DMS114 treated with DMSO at 0.1 percent for 48 hours (cell line): Measurements from ENCODE around the gene TMPRSS5.

Source experiments
- DNase-seq: peaks from one replicate; lab custom pipeline; 2025; ENCODE audit not compliant: unreplicated experiment; lab: John Stamatoyannopoulos, UW

The TMPRSS5 gene

GRCh38 chr11:113670149-113670830, 35.8 kb downstream of the TMPRSS5 start:
- DNase-seq = no peak

DNA sequence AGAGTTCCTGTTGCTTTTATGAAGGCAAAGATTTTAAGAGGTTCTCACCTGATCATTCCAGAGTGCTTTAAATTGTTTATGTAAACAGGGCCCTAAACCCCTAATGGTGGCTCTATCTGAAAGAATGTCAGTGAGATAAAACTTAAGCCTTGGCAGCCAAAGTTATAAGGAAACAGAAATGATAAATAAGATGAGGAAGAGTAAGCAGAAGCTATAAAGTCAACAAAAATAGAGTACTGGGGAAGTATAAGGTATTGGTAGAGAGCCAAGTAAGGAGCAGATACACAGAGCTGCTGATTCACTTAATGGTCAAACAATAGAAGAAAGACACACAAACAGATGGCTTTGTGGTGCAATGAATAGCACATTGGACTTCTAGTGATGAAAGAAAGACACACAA, 37.9 kb downstream of the TMPRSS5 start:
- no peak for DNase-seq

DNA sequence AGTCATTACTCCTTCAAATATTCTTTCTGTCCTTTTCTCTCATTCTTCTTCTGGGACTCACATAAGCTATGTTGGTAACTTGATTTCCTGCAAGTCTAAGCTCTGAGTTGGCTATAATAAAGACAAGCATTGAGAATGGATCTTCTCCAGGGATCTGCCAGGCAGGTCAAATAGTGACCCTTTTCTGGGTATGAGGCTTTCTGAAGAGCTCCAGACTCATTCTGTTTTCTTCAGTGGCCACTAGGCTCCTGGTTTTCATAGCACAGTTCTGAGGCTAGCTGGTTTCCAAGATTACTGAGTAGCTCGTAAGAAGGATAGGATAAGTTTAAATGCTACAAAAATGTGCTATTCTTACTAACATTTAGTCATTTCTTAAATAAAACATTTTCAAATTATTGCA, 38.3 kb downstream of the TMPRSS5 start:
- DNase-seq = no peak

DNA sequence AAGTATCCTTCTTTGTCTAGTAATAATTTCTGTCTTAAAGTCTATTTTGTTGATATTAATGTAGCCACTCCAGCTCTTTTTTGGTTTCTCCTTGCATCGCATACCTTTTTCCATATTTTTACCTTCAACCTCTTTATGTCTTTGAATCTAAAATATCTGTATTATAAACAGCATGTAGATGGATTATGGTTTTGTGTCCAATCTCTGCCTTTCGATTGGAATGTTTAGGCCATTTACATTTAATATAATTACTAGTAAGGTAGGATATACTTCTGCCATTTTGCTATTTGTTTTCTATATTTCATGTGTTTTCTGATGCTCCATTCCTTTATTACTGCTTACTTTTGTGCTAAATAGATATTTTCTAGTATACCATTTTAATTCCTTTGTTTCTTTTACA, 39.5 kb downstream of the TMPRSS5 start:
- no peak for DNase-seq

- DNase-seq = no peak
Observed at GRCh38 chr11:113664981-113665710, 41.0 kb downstream of the TMPRSS5 start.

GRCh38 chr11:113664069-113664980, 41.8 kb downstream of the TMPRSS5 start:
- DNase-seq = no peak

GRCh38 chr11:113663567-113663966, 42.5 kb downstream of the TMPRSS5 start:
- no peak for DNase-seq

- no peak for DNase-seq
Observed at GRCh38 chr11:113655771-113656170, 50.3 kb downstream of the TMPRSS5 start.

- DNase-seq = no peak
Observed at GRCh38 chr11:113651023-113651422, 55.1 kb downstream of the TMPRSS5 start.

- no peak for DNase-seq
Observed at GRCh38 chr11:113649311-113649710, 56.8 kb downstream of the TMPRSS5 start.

GRCh38 chr11:113647856-113648255, 58.3 kb downstream of the TMPRSS5 start:
- DNase-seq = no peak

GRCh38 chr11:113647108-113647507, 59.0 kb downstream of the TMPRSS5 start:
- no peak for DNase-seq

- no peak for DNase-seq
Observed at GRCh38 chr11:113645593-113646349, 60.3 kb downstream of the TMPRSS5 start.

GRCh38 chr11:113644605-113645004, 61.5 kb downstream of the TMPRSS5 start:
- DNase-seq = no peak

DNA sequence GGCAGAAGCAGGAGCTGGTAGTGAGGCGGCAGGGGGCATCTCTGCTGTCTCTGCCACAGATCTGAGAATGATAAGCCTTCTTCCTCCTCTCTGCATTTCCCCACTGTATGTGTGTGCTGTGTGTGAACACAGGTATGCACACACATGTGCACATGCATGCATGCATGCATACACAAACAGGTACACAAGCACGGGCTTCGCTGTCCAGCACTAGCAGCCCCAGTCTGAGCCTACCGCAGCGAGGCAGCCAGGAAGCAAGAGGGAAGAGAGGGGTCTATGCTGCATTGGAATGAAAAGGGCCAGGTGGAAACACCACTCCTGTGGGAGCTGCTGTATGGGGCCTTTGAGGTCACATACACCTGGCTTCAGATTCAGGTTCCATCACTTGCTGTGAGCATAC, 62.4 kb downstream of the TMPRSS5 start:
- DNase-seq = no peak

GRCh38 chr11:113643006-113643585, 63.0 kb downstream of the TMPRSS5 start:
- no peak for DNase-seq

GRCh38 chr11:113642090-113642489, 64.0 kb downstream of the TMPRSS5 start:
- DNase-seq = no peak

- no peak for DNase-seq
Observed at GRCh38 chr11:113638376-113638775, 67.7 kb downstream of the TMPRSS5 start.

- no peak for DNase-seq
Observed at GRCh38 chr11:113637636-113638035, 68.5 kb downstream of the TMPRSS5 start.
